Astrocyte (in vitro differentiated cells and primary cell): ENCODE results near the gene ZNF669. TPM values are rescaled to one million over a fixed set of nuclear protein-coding genes. Genes with fewer than 3 reads are reported as not detected.

Experiments used
- DNase-seq: peaks from one replicate; pipeline ENCODE4 v3.0.0-alpha.2; 2010; ENCODE audit warnings: low read depth
- FAIRE-seq: peaks from 2 replicates; lab custom pipeline; 2011; peaks lifted over from hg19 to GRCh38; lab: Jason Lieb, UNC
- H2AFZ ChIP-seq: 2 replicates; pipeline ENCODE4 v1.6.0; 2012; ENCODE audit warnings: low read depth, low read length, inconsistent platforms
- H3K27ac ChIP-seq: 2 replicates; pipeline ENCODE4 v1.5.1; 2011; ENCODE audit warnings: low read depth, low read length, inconsistent platforms
- H3K27me3 ChIP-seq: 2 replicates; pipeline ENCODE4 v1.6.0; 2011; ENCODE audit warnings: low read length, inconsistent platforms; ENCODE audit not compliant: insufficient read depth
- H3K36me3 ChIP-seq: 2 replicates; pipeline ENCODE4 v1.5.1; 2011; ENCODE audit warnings: low read length, inconsistent platforms; ENCODE audit not compliant: insufficient read depth
- H3K4me1 ChIP-seq: 2 replicates; pipeline ENCODE4 v1.5.1; 2011; ENCODE audit warnings: low read length, inconsistent platforms; ENCODE audit not compliant: insufficient read depth
- H3K4me2 ChIP-seq: 2 replicates; pipeline ENCODE4 v1.6.0; 2012; ENCODE audit warnings: low read length, inconsistent platforms
- H3K4me3 ChIP-seq: 2 replicates; pipeline ENCODE4 v1.5.1; 2011; ENCODE audit warnings: low read depth, mild to moderate bottlenecking, low read length, inconsistent platforms; ENCODE audit not compliant: insufficient read depth
- H3K79me2 ChIP-seq: 2 replicates; pipeline ENCODE4 v1.6.0; 2012; ENCODE audit warnings: mild to moderate bottlenecking, low read length, inconsistent platforms; ENCODE audit not compliant: insufficient read depth
- H3K9ac ChIP-seq: 2 replicates; pipeline ENCODE4 v1.6.0; 2012; ENCODE audit warnings: mild to moderate bottlenecking, low read length, inconsistent platforms
- H3K9me3 ChIP-seq: 2 replicates; pipeline ENCODE4 v1.5.1; 2012; ENCODE audit warnings: low read depth, mild to moderate bottlenecking, low read length, inconsistent platforms; ENCODE audit not compliant: insufficient read depth
- H4K20me1 ChIP-seq: 2 replicates; pipeline ENCODE4 v1.6.0; 2012; ENCODE audit warnings: low read length, inconsistent platforms; ENCODE audit not compliant: insufficient read depth
- H3K27ac Mint-ChIP-seq: one replicate; pipeline ENCODE4 v1.8.0; 2021; ENCODE audit warnings: mild to moderate bottlenecking, mixed read lengths; ENCODE audit not compliant: unreplicated experiment
- H3K27me3 Mint-ChIP-seq: one replicate; pipeline ENCODE4 v1.8.0; 2021; ENCODE audit warnings: low read depth, mixed read lengths; ENCODE audit not compliant: unreplicated experiment
- H3K36me3 Mint-ChIP-seq: one replicate; pipeline ENCODE4 v1.8.0; 2021; ENCODE audit warnings: low read depth, mixed read lengths; ENCODE audit not compliant: unreplicated experiment
- H3K4me1 Mint-ChIP-seq: one replicate; pipeline ENCODE4 v1.8.0; 2021; ENCODE audit warnings: low read depth, mixed read lengths; ENCODE audit not compliant: unreplicated experiment
- H3K4me3 Mint-ChIP-seq: one replicate; pipeline ENCODE4 v1.8.0; 2021; ENCODE audit warnings: mild to moderate bottlenecking, moderate library complexity, mixed read lengths; ENCODE audit not compliant: unreplicated experiment
- H3K9me3 Mint-ChIP-seq: one replicate; pipeline ENCODE4 v1.8.0; 2021; ENCODE audit warnings: mild to moderate bottlenecking, mixed read lengths; ENCODE audit not compliant: unreplicated experiment
- EZH2 ChIP-seq: IDR thresholded peaks from 2 replicates; pipeline ENCODE4 v1.6.1; 2012; ENCODE audit warnings: mild to moderate bottlenecking, low read length, inconsistent platforms; ENCODE audit not compliant: insufficient read depth
- total RNA-seq: library from RNA; stranded (reverse); gene quantifications from 2 replicates; pipeline ENCODE4 v1.2.1, GENCODE V29; 2021
- TF ChIP-seq, protein P1 (sequence below): IDR thresholded peaks from 2 replicates; pipeline ENCODE4 v1.5.1; 2011; ENCODE audit warnings: low read depth, mild to moderate bottlenecking, inconsistent platforms, low read length, moderate library complexity; ENCODE audit not compliant: insufficient read depth

Gene ZNF669
- total RNA-seq, 1 donor from 2014 or later, result 9.4 TPM

DNA sequence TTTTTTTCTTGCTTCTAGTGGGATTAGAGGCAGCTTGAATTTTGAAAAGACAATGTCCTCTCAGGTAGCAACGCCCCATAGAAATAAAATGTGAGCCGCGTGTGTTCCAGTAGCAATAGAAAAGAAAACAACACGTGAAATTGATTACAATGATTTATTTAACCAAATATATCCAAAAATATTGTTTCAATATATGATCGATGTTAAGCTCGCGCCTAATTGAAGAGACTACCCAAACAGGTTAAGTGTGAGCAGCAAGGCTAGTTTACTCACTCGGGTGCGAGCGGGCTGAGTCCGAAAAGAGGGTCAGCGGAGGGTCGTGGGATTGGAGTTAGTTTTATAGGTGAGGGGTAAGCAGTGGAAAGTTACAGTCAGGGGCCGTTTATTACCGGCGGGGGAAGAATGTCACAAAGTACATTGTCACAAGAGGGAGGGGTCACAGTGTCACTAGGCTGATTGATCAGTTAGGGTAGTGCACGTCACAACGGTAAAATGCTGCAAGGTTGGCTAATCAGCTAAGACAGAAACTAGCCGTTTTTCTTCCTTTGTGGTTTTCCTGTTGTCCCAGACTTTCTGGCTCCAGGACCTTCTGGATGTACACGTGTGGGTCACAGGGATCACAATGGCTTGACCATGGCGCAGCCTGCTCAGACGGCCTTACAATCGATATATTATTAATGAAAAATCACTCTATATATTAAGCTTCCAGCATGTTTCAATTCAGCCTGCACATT lies 24.8 kb downstream of the ZNF669 start:
- peaks cover 33% of the 10 kb centered on the region for H3K79me2 ChIP-seq
- peak overlapping the region; percentile 88 for H2AFZ ChIP-seq
- peak overlapping the region; percentile 83 for H3K4me3 ChIP-seq
- peak overlapping the region; percentile 96 for H3K4me2 ChIP-seq
- DNase-seq, result no peak
- H3K27me3 ChIP-seq, result no peaks in the 10 kb centered on the region
- no peaks in the 10 kb centered on the region for H3K9me3 ChIP-seq
- H3K27ac ChIP-seq, result no peak overlapping the region
- H3K36me3 Mint-ChIP-seq, result peaks cover 15% of the 10 kb centered on the region
- peak overlapping the region; percentile 92 for H3K4me3 Mint-ChIP-seq
- no peaks in the 10 kb centered on the region for H3K27me3 Mint-ChIP-seq
- no peak for FAIRE-seq
- H3K36me3 ChIP-seq, result no peaks in the 10 kb centered on the region
- H4K20me1 ChIP-seq, result no peaks in the 10 kb centered on the region
- peaks cover 6% of the 10 kb centered on the region for H3K4me1 Mint-ChIP-seq
- H3K9ac ChIP-seq, result no peak overlapping the region
- peaks cover 26% of the 10 kb centered on the region for H3K9me3 Mint-ChIP-seq
- H3K4me1 ChIP-seq, result peaks cover 6% of the 10 kb centered on the region
- TF ChIP-seq EZH2, result no peak
- TF ChIP-seq, protein P1, sequence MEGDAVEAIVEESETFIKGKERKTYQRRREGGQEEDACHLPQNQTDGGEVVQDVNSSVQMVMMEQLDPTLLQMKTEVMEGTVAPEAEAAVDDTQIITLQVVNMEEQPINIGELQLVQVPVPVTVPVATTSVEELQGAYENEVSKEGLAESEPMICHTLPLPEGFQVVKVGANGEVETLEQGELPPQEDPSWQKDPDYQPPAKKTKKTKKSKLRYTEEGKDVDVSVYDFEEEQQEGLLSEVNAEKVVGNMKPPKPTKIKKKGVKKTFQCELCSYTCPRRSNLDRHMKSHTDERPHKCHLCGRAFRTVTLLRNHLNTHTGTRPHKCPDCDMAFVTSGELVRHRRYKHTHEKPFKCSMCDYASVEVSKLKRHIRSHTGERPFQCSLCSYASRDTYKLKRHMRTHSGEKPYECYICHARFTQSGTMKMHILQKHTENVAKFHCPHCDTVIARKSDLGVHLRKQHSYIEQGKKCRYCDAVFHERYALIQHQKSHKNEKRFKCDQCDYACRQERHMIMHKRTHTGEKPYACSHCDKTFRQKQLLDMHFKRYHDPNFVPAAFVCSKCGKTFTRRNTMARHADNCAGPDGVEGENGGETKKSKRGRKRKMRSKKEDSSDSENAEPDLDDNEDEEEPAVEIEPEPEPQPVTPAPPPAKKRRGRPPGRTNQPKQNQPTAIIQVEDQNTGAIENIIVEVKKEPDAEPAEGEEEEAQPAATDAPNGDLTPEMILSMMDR, result no peak
- peak overlapping the region; percentile 78 for H3K27ac Mint-ChIP-seq

DNA sequence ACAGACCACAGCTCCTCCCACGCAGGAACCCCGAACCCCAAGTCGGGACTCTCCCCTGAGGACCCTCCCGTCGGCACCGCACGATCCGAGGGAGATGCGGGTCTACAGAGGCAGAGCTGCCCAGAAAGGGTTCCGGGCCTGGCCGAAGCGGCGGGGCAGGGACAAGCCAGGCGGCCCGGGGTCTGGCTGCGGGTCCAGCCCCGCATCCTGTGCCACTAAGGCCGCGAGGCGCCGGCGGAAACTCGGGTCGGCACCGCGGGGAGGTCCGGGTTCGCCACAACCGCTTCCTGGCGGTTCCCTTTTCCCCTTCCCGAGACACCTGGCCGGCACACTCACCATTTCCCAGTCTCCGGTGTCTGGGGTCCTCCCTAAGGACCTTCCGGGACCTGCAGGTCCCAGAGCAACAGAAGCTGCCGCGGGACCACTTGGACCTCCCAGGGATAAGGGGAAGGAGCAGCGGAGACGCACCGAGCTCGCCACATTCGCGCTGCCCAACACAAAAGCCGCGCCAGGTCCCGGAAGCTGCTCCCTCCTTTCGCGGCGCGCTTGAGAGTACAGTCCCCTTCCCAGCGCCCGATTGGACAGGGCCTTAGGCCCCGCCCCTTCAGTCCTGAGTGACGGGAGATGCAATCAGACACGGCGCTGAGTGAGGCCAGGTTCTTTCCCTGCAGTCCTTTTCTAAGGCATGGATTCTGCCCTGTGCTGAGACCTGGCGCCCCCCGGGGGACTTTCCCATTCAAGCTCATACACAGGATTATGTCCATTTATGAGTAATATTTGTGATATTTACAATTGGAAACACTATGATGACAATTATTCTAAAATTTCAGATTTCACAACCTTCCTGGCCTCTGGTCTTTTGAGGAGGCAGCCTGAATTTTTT lies 25.7 kb downstream of the ZNF669 start, which contains the start of gene ZNF670:
ZNF670 (minus strand) TSS at position 554 of the 883 bp plus-strand sequence; CDS start at position 339, 215 bp downstream.
- H3K9me3 ChIP-seq, result no peaks in the 10 kb centered on the region
- peak within 1 kb of the TSS; percentile 83 for H3K4me3 ChIP-seq
- H3K27ac ChIP-seq, result peak within 1 kb of the TSS; percentile 78
- H3K36me3 ChIP-seq, result no peaks in the 10 kb centered on the region
- H3K4me2 ChIP-seq, result peak within 1 kb of the TSS; percentile 96
- H2AFZ ChIP-seq, result peak within 1 kb of the TSS; percentile 88
- peaks cover 6% of the 10 kb centered on the region for H3K4me1 ChIP-seq
- H3K9ac ChIP-seq, result peak within 1 kb of the TSS; percentile 93
- TF ChIP-seq, protein P1, result no peak
- Mint-ChIP-seq H3K27ac (peak within 1 kb of the TSS; percentile 89), H3K9me3 (peaks cover 23% of the 10 kb centered on the region), H3K36me3 (peaks cover 19% of the 10 kb centered on the region), H3K27me3 (no peaks in the 10 kb centered on the region), H3K4me3 (peak within 1 kb of the TSS; percentile 92), H3K4me1 (peaks cover 6% of the 10 kb centered on the region)
- DNase-seq, result peak; percentile 88
- no peaks in the 10 kb centered on the region for H3K27me3 ChIP-seq
- peaks cover 42% of the 10 kb centered on the region for H3K79me2 ChIP-seq
- no peaks in the 10 kb centered on the region for H4K20me1 ChIP-seq
- no peak for FAIRE-seq
